CD4-positive, alpha-beta T cell treated with Interleukin-15 for 1 hour (primary cell): ENCODE measurements around the gene ZNF665.
A peak's percentile ranks its signal among the peaks of the same experiment; 100 is the strongest.
"Not testable (repeated sequence)": the region's sequence is repeated elsewhere in the genome, so short reads cannot be mapped to it uniquely, and the experiment has no call there.

ENCODE experiments used
- DNase-seq: peaks from one replicate; pipeline ENCODE4 v3.0.0-alpha.2; 2020

ZNF665 gene

GRCh38 chr19:53192771-53193534 lies at the start of gene ZNF665:
TSS of gene ZNF665 (minus strand) at chr19:53193358. CDS start at chr19:53182898, 10,460 bp downstream.
- peak; percentile 90 for DNase-seq

GRCh38 chr19:53237114-53237777 lies 44.1 kb upstream of the ZNF665 start:
- DNase-seq: no peak

- no peak for DNase-seq
Measured at GRCh38 chr19:53224606-53225005, 31.4 kb upstream of the ZNF665 start.

- DNase-seq: not testable (repeated sequence)
Measured at GRCh38 chr19:53222716-53223115, 29.6 kb upstream of the ZNF665 start.

- no peak for DNase-seq
Measured at GRCh38 chr19:53212703-53213320, 19.7 kb upstream of the ZNF665 start.

- not testable (repeated sequence) for DNase-seq
Measured at GRCh38 chr19:53211554-53211953, 18.4 kb upstream of the ZNF665 start.

- peak; percentile 97 for DNase-seq
Measured at GRCh38 chr19:53196777-53197396, 3.7 kb upstream of the ZNF665 start.

GRCh38 chr19:53195265-53195903 lies 2.2 kb upstream of the ZNF665 start:
- DNase-seq: peak; percentile 79

- no peak for DNase-seq
Measured at GRCh38 chr19:53193535-53194222, 521 bp upstream of the ZNF665 start.

GRCh38 chr19:53190253-53190652 lies 2.9 kb downstream of the ZNF665 start:
- DNase-seq: no peak

- DNase-seq: not testable (repeated sequence)
Measured at GRCh38 chr19:53189691-53190198, 3.4 kb downstream of the ZNF665 start.

GRCh38 chr19:53185155-53185882 lies 7.8 kb downstream of the ZNF665 start:
- DNase-seq: not testable (repeated sequence)

- no peak for DNase-seq
Measured at GRCh38 chr19:53183146-53183764, 9.9 kb downstream of the ZNF665 start.

- no peak for DNase-seq
Measured at GRCh38 chr19:53182202-53182601, 11.0 kb downstream of the ZNF665 start.

GRCh38 chr19:53177986-53178385 lies 15.2 kb downstream of the ZNF665 start:
- no peak for DNase-seq

GRCh38 chr19:53172889-53173288 lies 20.3 kb downstream of the ZNF665 start:
- no peak for DNase-seq

- DNase-seq: no peak
Measured at GRCh38 chr19:53165691-53166091, 27.5 kb downstream of the ZNF665 start.

- no peak for DNase-seq
Measured at GRCh38 chr19:53161123-53161522, 32.0 kb downstream of the ZNF665 start.

GRCh38 chr19:53160350-53160749 lies 32.8 kb downstream of the ZNF665 start:
- no peak for DNase-seq

- peak; percentile 30 for DNase-seq
Measured at GRCh38 chr19:53158119-53158656, 35.0 kb downstream of the ZNF665 start.

GRCh38 chr19:53157626-53158025 lies 35.5 kb downstream of the ZNF665 start:
- no peak for DNase-seq
